ENCODE data around the gene CAPS2.
"Not testable (repeated sequence)": the region's sequence is repeated elsewhere in the genome, so short reads cannot be mapped to it uniquely, and the experiment has no call there.

CAPS2 gene

GRCh38 chr12:75329918-75330826, at the start of gene CAPS2:
CAPS2 (minus strand) TSS chr12:75330324; CDS start chr12:75326498, 3,826 bp downstream.
- peak; percentile 86 to 93 for DNase-seq

GRCh38 chr12:75378354-75378753, 48.2 kb upstream of the CAPS2 start:
- no peak for DNase-seq

GRCh38 chr12:75374971-75375370, 44.8 kb upstream of the CAPS2 start:
- DNase-seq: no peak

- no peak for DNase-seq
Measured at GRCh38 chr12:75366629-75367028, 36.5 kb upstream of the CAPS2 start.

- peak; percentile 52 to 57 for DNase-seq
Measured at GRCh38 chr12:75364919-75365318, 34.8 kb upstream of the CAPS2 start.

GRCh38 chr12:75361408-75361807, 31.3 kb upstream of the CAPS2 start:
- no peak for DNase-seq

GRCh38 chr12:75360920-75361319, 30.8 kb upstream of the CAPS2 start:
- DNase-seq: no peak

GRCh38 chr12:75354011-75354410, 23.9 kb upstream of the CAPS2 start:
- no peak for DNase-seq

GRCh38 chr12:75350413-75350812, 20.3 kb upstream of the CAPS2 start:
- no peak for DNase-seq

GRCh38 chr12:75349946-75350345, 19.8 kb upstream of the CAPS2 start:
- no peak for DNase-seq

- not testable (repeated sequence) for DNase-seq
Measured at GRCh38 chr12:75346215-75346614, 16.1 kb upstream of the CAPS2 start.

GRCh38 chr12:75345531-75345930, 15.4 kb upstream of the CAPS2 start:
- DNase-seq: no peak

- DNase-seq: no peak
Measured at GRCh38 chr12:75341873-75342272, 11.7 kb upstream of the CAPS2 start.

- DNase-seq: no peak
Measured at GRCh38 chr12:75337905-75338304, 7.8 kb upstream of the CAPS2 start.

- DNase-seq: peak; percentile 86 to 98
Measured at GRCh38 chr12:75334384-75335030, 4.4 kb upstream of the CAPS2 start, which contains the start of gene GLIPR1L1. GLIPR1L1 (plus strand) TSS chr12:75334670; CDS start chr12:75334729, 59 bp downstream.

- no peak for DNase-seq
Measured at GRCh38 chr12:75327642-75328041, 2.5 kb downstream of the CAPS2 start.

- no peak for DNase-seq
Measured at GRCh38 chr12:75323663-75324062, 6.5 kb downstream of the CAPS2 start.

- DNase-seq: no peak
Measured at GRCh38 chr12:75322464-75322863, 7.7 kb downstream of the CAPS2 start.

GRCh38 chr12:75317784-75318183, 12.3 kb downstream of the CAPS2 start:
- DNase-seq: no peak

GRCh38 chr12:75315518-75315917, 14.6 kb downstream of the CAPS2 start:
- DNase-seq: no peak

- DNase-seq: no peak
Measured at GRCh38 chr12:75311369-75311768, 18.8 kb downstream of the CAPS2 start.

- DNase-seq: no peak
Measured at GRCh38 chr12:75308279-75308678, 21.8 kb downstream of the CAPS2 start.

- DNase-seq: no peak
Measured at GRCh38 chr12:75305412-75306332, 24.5 kb downstream of the CAPS2 start.
